ENCODE data around the gene AHI1. TPM values are rescaled to one million over a fixed set of nuclear protein-coding genes. Genes with fewer than 3 reads are reported as not detected.

The AHI1 gene
- 12.8 TPM for polyA plus RNA-seq (2013, experiment 1 of 2; ENCODE audit: insufficient read length)
- polyA plus RNA-seq (2013, experiment 2 of 2; ENCODE audit: insufficient read length) = 12.8 TPM

GRCh38 chr6:135497412-135498184 is at the start of gene AHI1:
TSS of gene AHI1 (minus strand) at chr6:135497740. CDS start at chr6:135492237, 5,503 bp downstream.
- DNase-seq = peak; percentile 91

DNA sequence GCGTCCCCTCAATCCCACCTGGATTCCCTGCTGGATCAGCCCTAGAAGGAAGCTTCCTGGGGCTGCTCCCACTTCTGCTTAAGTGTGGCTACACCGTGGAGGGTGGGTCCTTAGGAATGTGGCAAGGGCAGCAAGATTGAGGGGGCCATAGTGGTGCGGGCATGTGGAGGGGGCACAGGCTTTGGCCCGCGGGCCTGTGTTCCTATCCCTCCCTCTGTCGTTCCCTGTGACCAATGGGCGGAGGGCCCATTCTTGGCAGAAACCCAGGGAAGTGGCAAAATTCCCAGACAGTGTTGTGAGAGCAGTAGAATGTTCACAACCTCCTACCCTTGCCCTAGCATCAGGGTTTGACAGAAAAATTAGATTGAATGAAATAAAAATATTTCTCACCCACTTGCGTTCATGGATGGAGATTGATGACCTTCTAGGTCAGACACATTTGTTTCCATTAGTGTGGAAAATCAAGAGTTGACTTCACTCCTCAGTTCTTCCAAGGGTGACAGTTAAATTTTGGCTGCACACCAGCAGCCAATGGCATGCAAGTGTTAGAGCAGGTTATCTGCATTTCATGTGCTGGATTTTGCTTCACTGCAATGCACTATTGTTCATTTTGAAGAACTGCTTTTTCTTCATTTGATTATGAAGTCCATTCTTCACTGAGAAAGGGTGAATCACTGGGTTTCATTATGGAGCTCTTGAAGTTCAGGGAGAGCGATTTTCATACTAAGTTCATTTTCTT is 49.3 kb upstream of the AHI1 start:
- no peak for DNase-seq

GRCh38 chr6:135546206-135546605 is 48.7 kb upstream of the AHI1 start:
- DNase-seq = no peak

DNA sequence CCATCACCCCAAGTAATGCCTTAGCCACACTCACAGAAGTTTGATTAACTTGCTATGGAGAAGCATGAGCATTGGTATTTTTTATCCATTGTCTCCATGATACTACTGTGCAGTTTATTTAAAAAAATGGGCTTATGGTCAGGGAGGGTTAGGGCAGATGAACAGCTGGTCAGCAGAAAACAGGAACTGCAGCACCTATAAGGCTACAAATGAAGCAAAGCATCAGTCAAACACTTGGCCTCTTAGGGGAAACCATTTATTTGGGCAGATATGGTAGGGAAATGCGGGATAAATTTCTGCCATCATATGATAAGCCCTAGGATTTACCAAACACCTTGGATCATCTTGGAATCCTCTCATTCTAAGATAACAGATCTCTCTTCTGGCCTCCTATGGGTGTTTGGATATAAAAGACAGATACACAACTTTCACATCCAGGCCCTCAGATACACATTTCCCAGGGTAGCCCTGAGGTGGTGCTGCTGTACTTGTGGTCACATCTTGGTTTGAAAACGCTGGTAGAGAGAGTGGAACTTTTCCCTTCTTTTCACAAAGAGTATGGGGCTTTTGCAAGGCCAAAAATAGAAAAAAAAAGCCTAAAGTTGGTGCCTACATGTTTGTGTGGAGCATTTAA is 42.8 kb upstream of the AHI1 start:
- peak; percentile 61 for DNase-seq

DNA sequence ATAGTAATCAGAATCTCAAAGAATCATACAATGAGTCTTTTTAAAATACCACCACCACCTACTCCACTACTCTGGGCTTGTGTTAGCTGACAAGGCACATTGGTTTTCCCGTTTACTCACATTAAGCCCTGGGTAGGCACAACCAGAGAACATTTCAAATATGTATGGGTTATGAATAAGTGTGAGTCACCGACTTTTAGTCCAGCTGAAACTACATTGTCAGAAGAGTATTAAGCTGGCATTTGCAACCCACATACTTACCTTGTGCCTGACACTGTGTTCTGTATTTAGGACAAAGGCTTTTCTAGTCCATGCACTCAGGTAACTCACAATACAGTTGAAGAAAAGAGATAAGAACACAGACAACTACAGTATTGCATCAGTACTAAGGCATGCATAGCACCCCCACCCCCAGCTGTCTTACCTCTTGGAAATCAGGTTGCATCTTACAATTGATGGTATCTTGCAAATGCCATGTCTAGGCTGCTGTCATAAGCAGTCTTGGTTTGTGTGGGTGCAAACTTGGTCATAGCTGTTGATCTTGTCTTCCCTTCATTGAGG is 40.3 kb upstream of the AHI1 start:
- peak; percentile 79 for DNase-seq

GRCh38 chr6:135535989-135536414 is 38.5 kb upstream of the AHI1 start:
- DNase-seq = peak; percentile 94

- DNase-seq = peak; percentile 44
These were observed 37.3 kb upstream of the AHI1 start for GRCh38 chr6:135534773-135535380.

DNA sequence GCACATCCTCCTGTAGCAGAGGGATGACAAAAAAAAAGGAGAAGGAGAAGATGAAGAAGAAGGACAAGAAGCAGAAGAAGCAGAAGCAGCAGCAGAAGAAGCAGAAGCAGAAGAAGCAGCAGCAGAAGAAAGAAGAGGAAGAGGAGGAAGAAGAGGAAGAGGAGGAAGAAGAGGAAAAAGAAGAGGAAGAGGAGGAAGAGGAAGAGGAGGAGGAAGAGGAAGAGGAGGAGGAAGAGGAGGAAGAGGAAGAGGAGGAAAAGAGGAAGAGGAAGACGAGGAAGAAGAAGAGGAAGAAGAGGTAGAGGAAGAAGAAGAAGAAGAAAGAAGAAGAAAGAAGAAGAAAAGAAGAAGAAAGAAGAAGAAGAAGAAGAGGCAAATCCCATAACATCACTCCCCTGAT is 35.0 kb upstream of the AHI1 start:
- DNase-seq = no peak

DNA sequence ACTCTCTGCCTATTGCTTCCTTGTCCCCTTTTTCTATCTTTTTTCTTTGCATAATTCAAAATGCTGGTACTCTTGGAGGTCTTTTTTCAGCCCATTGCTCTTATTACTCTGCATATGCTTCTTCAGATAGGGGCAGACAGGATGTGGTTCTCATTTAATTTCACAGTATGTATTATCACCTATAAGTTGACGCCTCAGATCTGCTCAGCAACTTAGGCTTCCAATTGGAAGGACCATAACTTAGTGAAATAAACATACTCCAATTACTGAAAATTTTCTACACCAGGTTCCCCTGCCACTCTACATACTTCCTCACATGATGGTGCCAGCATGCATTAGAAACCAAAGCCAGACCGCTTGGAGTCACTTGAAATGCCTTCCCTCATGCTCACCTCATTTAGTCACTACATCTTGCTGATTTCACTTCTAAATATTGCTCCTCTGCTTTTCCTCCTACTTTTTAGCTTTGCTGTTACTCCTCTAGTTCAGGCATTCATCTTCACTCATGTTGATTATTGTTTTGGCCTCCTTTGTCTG is 34.5 kb upstream of the AHI1 start:
- DNase-seq = no peak

- DNase-seq = no peak
These were observed 32.6 kb upstream of the AHI1 start for GRCh38 chr6:135530113-135530512.

- DNase-seq = no peak
These were observed 30.4 kb upstream of the AHI1 start for GRCh38 chr6:135527960-135528249.

DNA sequence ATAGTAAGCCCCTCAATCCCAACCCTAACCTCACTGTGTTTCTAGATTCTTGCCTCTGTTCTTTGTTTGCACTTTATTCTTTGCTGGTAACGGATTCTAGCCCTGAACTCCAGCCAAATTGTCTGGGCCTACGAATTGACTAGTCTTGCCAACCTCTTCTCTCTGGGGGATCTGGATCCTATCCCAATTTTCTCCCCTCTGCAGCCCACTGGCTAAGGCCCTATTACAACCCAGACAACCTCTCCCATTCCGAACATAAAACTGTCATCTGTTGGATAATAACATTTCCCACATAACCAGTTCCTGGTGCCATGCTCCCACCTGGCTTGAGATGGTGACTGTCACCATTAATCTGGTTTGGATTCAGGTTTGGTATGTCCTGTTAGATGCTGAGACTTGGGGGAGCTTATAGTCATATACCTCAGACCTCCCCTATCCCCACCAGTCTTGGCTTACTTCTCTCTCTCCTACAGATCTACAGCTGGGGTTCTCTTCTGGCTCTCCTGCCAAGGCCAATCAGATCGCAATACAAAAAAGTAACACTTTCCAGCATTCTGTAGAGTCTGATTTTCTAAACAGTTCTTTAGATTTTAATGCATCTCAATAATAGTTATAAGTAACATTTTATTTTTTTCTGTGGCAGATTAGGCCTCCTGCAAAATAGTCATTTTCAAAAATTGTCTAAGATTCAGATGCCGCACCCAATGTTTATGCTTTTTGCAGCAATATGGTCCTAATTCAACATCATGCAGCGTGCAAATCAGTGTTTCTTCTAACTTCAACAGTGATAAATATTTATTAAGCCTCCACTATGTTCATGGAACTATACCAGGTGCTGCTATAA is 29.8 kb upstream of the AHI1 start:
- DNase-seq = no peak

DNA sequence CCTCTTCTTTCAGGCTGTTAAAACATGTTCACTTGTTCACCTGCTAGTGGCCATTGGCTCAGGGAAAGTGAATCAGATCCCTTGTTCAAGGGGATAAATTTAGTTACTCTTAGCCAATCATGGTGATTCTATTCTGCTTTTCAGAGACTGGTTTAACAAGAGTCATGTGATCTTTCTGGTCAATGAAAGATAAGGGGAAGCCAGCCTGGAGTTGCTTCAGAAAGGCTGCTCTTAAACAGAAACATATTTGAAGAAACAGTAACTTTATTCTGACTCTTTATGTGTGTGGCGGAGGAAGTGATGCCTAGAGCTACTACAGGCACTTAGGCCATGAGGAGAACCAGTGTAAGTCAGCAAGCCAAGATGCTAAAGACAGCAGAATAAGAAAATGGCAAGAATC is 28.1 kb upstream of the AHI1 start:
- no peak for DNase-seq

GRCh38 chr6:135522965-135523692 is 25.6 kb upstream of the AHI1 start:
- DNase-seq = peak; percentile 4

DNA sequence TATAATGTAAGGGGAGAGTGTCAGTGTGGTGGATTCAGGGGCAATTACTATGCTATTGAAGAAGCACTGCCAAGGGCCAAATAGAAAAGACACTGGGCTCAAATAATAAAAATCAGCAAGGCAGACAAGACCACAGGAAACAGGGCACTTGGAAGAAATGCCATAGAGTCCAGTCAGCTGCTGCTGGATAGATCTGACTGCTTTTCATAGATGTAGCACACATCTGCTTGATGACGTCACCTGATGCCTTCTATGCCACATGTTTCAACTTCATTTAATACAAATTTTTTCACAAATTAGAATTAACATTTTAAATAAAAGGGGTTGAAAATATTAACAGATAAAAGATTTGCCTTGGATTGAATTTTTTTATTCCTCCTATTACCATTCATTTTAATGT is 23.9 kb upstream of the AHI1 start:
- DNase-seq = peak; percentile 63

- peak; percentile 18 for DNase-seq
These were observed 23.2 kb upstream of the AHI1 start for GRCh38 chr6:135520781-135521180.

DNA sequence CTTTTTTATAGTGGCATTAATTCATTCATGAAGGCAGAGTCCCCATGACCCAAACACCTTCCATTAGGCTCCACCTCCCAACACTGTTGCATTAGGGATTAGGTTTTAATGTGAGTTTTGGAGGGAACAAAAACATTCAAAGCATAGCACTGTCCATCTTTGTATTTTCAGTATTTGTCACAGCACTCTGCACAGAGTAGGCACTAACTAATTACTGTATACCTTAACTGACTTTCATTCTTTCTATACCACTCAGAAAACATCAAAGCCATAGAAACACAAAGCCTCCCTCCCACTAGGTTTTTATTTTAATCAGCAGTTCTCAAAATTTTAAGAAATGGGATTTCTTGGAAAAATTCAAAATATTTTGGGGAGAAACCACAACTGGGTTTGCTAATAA is 21.8 kb upstream of the AHI1 start:
- no peak for DNase-seq

DNA sequence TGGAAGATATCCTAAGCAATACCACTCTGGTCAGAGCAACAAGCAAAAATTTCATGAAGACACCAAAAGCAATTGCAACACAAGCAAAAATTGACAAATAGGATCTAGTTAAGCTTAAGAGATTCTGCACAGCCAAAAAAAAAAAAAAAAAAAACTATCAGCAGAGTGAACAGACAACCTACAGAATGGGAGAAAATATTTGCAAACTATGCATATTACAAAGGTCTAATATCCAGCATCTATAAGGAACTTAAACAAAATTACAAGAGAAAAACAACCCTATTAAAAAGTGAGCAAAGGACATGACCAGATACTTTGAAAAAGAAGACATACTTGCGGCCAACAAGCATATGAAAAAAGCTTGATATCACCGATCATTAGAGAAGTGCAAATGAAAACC is 20.0 kb upstream of the AHI1 start:
- no peak for DNase-seq

DNA sequence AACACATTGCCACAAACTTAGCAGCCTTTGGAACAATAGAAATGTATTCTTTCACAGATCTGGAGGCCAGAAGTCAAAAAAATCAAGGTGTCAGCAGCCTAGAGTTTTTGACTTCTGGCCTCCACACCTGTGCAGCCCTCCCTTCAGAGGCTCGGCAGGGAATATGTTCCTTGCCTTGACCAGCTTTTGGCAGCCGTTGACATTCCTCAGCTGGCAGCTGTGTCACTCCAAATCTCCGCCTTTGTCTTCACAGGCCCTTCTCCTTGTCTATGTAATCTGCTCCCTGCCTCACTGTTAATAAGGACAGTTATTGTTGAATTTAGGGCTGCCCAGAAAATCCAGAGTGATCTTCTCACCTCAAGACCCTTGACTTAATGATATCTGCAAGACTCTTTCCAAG is 17.2 kb upstream of the AHI1 start:
- DNase-seq = no peak

DNA sequence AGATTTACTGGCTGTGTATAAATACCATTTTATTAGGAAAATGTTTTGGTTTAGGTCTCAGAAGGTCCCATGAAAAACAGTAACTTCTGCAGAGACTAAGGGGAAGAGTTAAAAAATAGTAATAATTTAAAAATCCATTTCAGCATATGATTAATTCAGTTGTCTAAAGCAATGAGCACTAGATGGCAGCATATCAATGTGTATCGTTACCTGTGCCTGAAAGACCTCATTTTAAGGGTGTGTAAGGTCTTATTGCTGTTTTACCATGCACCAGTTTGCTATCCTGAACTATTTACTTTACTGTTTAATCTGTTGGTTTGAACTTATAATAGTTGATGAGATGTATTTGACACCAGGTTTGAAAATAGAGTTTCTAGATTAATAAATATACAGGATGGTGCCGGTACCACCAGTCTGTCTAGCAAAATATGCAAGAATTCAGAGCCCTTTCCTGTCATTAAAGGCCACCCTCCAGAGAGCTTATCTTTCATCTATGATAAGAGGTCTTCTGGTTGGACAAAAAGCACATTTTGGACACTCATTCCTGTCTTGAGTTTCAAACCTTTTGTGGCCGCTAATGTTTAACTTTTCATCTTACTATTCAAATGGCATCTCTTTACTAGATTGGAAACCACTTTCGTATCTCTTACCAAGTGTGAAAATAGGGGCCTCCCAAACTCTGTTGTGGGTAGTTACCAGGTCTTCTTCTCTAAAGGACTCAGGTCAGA is 8.9 kb upstream of the AHI1 start:
- peak; percentile 56 for DNase-seq

Data from fibroblast of skin of abdomen (primary cell).